WTC11 (cell line): Measurements from ENCODE around the gene FAM32A.

ENCODE experiments used
- ARID4B ChIP-seq: sonication (generic); formaldehyde crosslinking; IDR thresholded peaks from 2 replicates; pipeline ENCODE4 v1.8.0; 2023; ENCODE audit warnings: missing genetic modification reagents, mild to moderate bottlenecking, borderline replicate concordance
- CTCF ChIP-seq: fragments of 200-600 bp; IDR thresholded peaks from 2 replicates; pipeline ENCODE4 v1.8.0; 2022; ENCODE audit warnings: antibody characterized with exemption
- JUN ChIP-seq: sonication (generic); formaldehyde crosslinking; IDR thresholded peaks from 2 replicates; pipeline ENCODE4 v1.8.0; 2023; ENCODE audit warnings: mild to moderate bottlenecking, missing genetic modification reagents
- PRDM15 ChIP-seq: sonication (generic); formaldehyde crosslinking; IDR thresholded peaks from 2 replicates; pipeline ENCODE4 v1.8.0; 2022; ENCODE audit warnings: missing genetic modification reagents
- RORB ChIP-seq: fragments of 250-450 bp; sonication (Bioruptor Pico); IDR thresholded peaks from 2 replicates; pipeline ENCODE4 v1.9.0; 2021; ENCODE audit warnings: mild to moderate bottlenecking
- ZNF121 ChIP-seq: sonication (generic); formaldehyde crosslinking; IDR thresholded peaks from 2 replicates; pipeline ENCODE4 v1.8.0; 2023; ENCODE audit warnings: missing genetic modification reagents
- ZNF232 ChIP-seq: sonication (generic); formaldehyde crosslinking; IDR thresholded peaks from 2 replicates; pipeline ENCODE4 v1.8.0; 2022; ENCODE audit warnings: mild to moderate bottlenecking, missing genetic modification reagents
- ZNF423 ChIP-seq: fragments of 250-450 bp; sonication (Bioruptor Pico); IDR thresholded peaks from 2 replicates; pipeline ENCODE4 v2.1.2; 2022; ENCODE audit warnings: mild to moderate bottlenecking, moderate library complexity
- TF ChIP-seq, protein P1 (sequence below): sonication (generic); formaldehyde crosslinking; IDR thresholded peaks from 2 replicates; pipeline ENCODE4 v1.8.1; 2023; ENCODE audit warnings: mild to moderate bottlenecking, missing genetic modification reagents, moderate library complexity
- TF ChIP-seq, protein P2 (sequence below): sonication (generic); formaldehyde crosslinking; IDR thresholded peaks from 2 replicates; pipeline ENCODE4 v1.8.0; 2022; ENCODE audit warnings: mild to moderate bottlenecking, missing genetic modification reagents
- TF ChIP-seq, protein P3 (sequence below): sonication (generic); formaldehyde crosslinking; IDR thresholded peaks from 2 replicates; pipeline ENCODE4 v1.8.1; 2023; ENCODE audit warnings: mild to moderate bottlenecking, missing genetic modification reagents, borderline replicate concordance

DNA sequence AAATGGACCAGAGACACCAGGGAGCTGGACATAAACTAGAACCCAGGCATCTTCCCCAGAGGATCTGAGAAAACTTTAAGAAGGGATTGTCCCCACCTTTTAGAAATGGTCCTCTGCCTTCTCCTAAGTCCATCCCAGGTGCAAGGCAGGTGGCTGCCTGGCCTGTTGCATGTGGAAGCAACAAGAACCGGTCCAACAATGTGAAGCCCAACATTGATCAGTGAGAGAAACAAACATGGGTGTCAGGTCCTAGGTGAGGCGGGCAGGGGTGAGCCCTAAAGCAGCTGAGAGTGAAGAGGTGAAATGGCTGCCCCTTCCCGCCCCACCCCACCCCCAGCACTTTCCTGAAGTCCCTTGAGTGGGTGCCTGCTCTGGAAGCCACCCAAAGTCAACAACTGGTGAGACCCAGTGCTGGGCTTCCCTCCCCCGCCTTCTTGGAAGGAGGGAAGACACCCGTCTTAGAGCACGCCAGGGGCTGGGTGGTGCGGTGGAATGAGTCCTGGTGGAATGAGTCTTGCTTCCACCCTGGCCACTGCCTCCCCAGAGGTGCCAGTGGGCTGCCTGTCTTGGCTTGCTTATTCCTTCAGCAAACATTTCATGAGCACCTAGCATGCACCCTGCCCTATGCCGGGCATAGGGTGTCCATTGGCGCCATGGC is 14.2 kb downstream of the FAM32A start:
- TF ChIP-seq, protein P1, sequence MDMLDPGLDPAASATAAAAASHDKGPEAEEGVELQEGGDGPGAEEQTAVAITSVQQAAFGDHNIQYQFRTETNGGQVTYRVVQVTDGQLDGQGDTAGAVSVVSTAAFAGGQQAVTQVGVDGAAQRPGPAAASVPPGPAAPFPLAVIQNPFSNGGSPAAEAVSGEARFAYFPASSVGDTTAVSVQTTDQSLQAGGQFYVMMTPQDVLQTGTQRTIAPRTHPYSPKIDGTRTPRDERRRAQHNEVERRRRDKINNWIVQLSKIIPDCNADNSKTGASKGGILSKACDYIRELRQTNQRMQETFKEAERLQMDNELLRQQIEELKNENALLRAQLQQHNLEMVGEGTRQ (CRISPR knock-in tag) = no peak
- TF ChIP-seq CTCF = no peak
- TF ChIP-seq, protein P2, sequence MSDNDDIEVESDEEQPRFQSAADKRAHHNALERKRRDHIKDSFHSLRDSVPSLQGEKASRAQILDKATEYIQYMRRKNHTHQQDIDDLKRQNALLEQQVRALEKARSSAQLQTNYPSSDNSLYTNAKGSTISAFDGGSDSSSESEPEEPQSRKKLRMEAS (CRISPR knock-in tag) = no peak
- TF ChIP-seq ZNF423 = no peak
- TF ChIP-seq ARID4B (CRISPR knock-in tag) = no peak
- TF ChIP-seq, protein P3, sequence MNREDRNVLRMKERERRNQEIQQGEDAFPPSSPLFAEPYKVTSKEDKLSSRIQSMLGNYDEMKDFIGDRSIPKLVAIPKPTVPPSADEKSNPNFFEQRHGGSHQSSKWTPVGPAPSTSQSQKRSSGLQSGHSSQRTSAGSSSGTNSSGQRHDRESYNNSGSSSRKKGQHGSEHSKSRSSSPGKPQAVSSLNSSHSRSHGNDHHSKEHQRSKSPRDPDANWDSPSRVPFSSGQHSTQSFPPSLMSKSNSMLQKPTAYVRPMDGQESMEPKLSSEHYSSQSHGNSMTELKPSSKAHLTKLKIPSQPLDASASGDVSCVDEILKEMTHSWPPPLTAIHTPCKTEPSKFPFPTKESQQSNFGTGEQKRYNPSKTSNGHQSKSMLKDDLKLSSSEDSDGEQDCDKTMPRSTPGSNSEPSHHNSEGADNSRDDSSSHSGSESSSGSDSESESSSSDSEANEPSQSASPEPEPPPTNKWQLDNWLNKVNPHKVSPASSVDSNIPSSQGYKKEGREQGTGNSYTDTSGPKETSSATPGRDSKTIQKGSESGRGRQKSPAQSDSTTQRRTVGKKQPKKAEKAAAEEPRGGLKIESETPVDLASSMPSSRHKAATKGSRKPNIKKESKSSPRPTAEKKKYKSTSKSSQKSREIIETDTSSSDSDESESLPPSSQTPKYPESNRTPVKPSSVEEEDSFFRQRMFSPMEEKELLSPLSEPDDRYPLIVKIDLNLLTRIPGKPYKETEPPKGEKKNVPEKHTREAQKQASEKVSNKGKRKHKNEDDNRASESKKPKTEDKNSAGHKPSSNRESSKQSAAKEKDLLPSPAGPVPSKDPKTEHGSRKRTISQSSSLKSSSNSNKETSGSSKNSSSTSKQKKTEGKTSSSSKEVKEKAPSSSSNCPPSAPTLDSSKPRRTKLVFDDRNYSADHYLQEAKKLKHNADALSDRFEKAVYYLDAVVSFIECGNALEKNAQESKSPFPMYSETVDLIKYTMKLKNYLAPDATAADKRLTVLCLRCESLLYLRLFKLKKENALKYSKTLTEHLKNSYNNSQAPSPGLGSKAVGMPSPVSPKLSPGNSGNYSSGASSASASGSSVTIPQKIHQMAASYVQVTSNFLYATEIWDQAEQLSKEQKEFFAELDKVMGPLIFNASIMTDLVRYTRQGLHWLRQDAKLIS (CRISPR knock-in tag) = no peak
- no peak for TF ChIP-seq ZNF121 (CRISPR knock-in tag)
- no peak for TF ChIP-seq JUN (CRISPR knock-in tag)
- no peak for TF ChIP-seq ZNF232 (CRISPR knock-in tag)
- TF ChIP-seq PRDM15 (CRISPR knock-in tag) = no peak
- TF ChIP-seq RORB = no peak
